HEK293 (cell line): Measurements from ENCODE around the gene NCKAP1.

Experiments
- REPIN1 ChIP-seq: fragments of 450-650 bp; formaldehyde crosslinking; IDR thresholded peaks from 2 replicates; pipeline ENCODE4 v1.5.1; 2017; ENCODE audit warnings: missing biosample characterization, missing genetic modification characterization, low read depth
- ZNF121 ChIP-seq: fragments of 450-650 bp; formaldehyde crosslinking; IDR thresholded peaks from 2 replicates; pipeline ENCODE4 v1.5.1; 2016; ENCODE audit warnings: missing biosample characterization, missing genetic modification characterization
- ZNF133 ChIP-seq: fragments of 450-650 bp; formaldehyde crosslinking; IDR thresholded peaks from 2 replicates; pipeline ENCODE4 v1.5.1; 2016; ENCODE audit warnings: missing biosample characterization, missing genetic modification characterization
- ZNF184 ChIP-seq: fragments of 450-650 bp; IDR thresholded peaks from 2 replicates; pipeline ENCODE4 v1.5.1; 2018; ENCODE audit warnings: missing biosample characterization, mild to moderate bottlenecking, missing genetic modification characterization
- ZNF214 ChIP-seq: fragments of 450-650 bp; formaldehyde crosslinking; IDR thresholded peaks from 2 replicates; pipeline ENCODE4 v1.5.1; 2017; ENCODE audit warnings: missing biosample characterization, mild to moderate bottlenecking, missing genetic modification characterization, borderline replicate concordance
- ZNF24 ChIP-seq: fragments of 450-650 bp; formaldehyde crosslinking; IDR thresholded peaks from 2 replicates; pipeline ENCODE4 v1.5.1; 2016; ENCODE audit warnings: missing biosample characterization, missing genetic modification characterization
- ZNF426 ChIP-seq: fragments of 450-650 bp; formaldehyde crosslinking; IDR thresholded peaks from 2 replicates; pipeline ENCODE4 v1.5.1; 2017; ENCODE audit warnings: missing biosample characterization, missing genetic modification characterization, mild to moderate bottlenecking, inconsistent platforms, moderate library complexity
- TF ChIP-seq, protein P1 (sequence below): fragments of 450-650 bp; formaldehyde crosslinking; IDR thresholded peaks from 2 replicates; pipeline ENCODE4 v1.5.1; 2016; ENCODE audit warnings: missing biosample characterization, missing genetic modification characterization
- TF ChIP-seq, protein P2 (sequence below): fragments of 450-650 bp; formaldehyde crosslinking; IDR thresholded peaks from 2 replicates; pipeline ENCODE4 v1.5.1; 2016; ENCODE audit warnings: missing biosample characterization, missing genetic modification characterization
- TF ChIP-seq, protein P3 (sequence below): fragments of 450-650 bp; formaldehyde crosslinking; IDR thresholded peaks from 2 replicates; pipeline ENCODE4 v1.5.1; 2017; ENCODE audit warnings: missing biosample characterization, missing genetic modification characterization
- TF ChIP-seq, protein P4 (sequence below): fragments of 450-650 bp; formaldehyde crosslinking; IDR thresholded peaks from 2 replicates; pipeline ENCODE4 v1.5.1; 2017; ENCODE audit warnings: missing biosample characterization, mild to moderate bottlenecking, missing genetic modification characterization, moderate library complexity
- TF ChIP-seq, protein P5 (sequence below): fragments of 450-650 bp; formaldehyde crosslinking; IDR thresholded peaks from 2 replicates; pipeline ENCODE4 v1.5.1; 2016; ENCODE audit warnings: missing biosample characterization, missing genetic modification characterization
- TF ChIP-seq, protein P6 (sequence below): fragments of 450-650 bp; formaldehyde crosslinking; IDR thresholded peaks from 2 replicates; pipeline ENCODE4 v1.5.1; 2016; ENCODE audit warnings: missing biosample characterization, missing genetic modification characterization

DNA sequence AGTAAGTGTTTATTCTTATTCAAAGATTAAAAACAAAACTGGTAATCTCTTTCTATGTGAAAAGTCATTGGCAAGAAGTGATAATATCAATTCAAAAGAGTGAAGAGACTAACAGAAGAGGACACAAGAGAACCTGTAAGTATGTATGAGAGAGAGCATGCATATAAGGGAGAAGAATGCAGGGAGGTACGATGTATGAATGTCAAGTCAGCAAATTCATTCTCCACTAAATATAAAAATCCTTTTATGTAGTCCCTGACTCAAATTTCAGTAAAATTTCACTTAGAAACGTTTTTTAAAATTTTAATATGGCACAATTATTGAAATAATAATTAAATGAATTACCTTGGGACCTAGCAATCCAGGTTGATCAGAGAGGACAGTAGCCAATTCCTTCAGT lies 55.3 kb downstream of the NCKAP1 start:
- TF ChIP-seq, protein P1, sequence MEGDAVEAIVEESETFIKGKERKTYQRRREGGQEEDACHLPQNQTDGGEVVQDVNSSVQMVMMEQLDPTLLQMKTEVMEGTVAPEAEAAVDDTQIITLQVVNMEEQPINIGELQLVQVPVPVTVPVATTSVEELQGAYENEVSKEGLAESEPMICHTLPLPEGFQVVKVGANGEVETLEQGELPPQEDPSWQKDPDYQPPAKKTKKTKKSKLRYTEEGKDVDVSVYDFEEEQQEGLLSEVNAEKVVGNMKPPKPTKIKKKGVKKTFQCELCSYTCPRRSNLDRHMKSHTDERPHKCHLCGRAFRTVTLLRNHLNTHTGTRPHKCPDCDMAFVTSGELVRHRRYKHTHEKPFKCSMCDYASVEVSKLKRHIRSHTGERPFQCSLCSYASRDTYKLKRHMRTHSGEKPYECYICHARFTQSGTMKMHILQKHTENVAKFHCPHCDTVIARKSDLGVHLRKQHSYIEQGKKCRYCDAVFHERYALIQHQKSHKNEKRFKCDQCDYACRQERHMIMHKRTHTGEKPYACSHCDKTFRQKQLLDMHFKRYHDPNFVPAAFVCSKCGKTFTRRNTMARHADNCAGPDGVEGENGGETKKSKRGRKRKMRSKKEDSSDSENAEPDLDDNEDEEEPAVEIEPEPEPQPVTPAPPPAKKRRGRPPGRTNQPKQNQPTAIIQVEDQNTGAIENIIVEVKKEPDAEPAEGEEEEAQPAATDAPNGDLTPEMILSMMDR (tag by site-specific recombination): no peak
- TF ChIP-seq, protein P2, sequence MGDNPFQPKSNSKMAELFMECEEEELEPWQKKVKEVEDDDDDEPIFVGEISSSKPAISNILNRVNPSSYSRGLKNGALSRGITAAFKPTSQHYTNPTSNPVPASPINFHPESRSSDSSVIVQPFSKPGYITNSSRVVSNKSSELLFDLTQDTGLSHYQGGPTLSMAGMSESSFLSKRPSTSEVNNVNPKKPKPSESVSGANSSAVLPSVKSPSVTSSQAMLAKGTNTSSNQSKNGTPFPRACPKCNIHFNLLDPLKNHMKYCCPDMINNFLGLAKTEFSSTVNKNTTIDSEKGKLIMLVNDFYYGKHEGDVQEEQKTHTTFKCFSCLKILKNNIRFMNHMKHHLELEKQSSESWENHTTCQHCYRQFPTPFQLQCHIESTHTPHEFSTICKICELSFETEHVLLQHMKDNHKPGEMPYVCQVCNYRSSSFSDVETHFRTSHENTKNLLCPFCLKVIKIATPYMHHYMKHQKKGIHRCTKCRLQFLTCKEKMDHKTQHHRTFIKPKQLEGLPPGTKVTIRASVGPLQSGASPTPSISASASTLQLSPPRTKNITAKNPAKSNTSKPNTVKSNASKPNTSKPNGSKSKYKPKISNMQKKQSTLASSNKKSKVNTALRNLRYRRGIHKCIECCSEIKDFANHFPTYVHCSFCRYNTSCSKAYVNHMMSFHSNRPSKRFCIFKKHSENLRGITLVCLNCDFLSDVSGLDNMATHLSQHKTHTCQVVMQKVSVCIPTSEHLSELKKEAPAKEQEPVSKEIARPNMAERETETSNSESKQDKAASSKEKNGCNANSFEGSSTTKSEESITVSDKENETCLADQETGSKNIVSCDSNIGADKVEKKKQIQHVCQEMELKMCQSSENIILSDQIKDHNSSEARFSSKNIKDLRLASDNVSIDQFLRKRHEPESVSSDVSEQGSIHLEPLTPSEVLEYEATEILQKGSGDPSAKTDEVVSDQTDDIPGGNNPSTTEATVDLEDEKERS (tag by site-specific recombination): no peak
- TF ChIP-seq, protein P3, sequence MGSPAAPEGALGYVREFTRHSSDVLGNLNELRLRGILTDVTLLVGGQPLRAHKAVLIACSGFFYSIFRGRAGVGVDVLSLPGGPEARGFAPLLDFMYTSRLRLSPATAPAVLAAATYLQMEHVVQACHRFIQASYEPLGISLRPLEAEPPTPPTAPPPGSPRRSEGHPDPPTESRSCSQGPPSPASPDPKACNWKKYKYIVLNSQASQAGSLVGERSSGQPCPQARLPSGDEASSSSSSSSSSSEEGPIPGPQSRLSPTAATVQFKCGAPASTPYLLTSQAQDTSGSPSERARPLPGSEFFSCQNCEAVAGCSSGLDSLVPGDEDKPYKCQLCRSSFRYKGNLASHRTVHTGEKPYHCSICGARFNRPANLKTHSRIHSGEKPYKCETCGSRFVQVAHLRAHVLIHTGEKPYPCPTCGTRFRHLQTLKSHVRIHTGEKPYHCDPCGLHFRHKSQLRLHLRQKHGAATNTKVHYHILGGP (tag by site-specific recombination): no peak
- TF ChIP-seq REPIN1 (tag by site-specific recombination) (no peak), ZNF184 (tag by site-specific recombination) (no peak), ZNF214 (tag by site-specific recombination) (no peak), ZNF121 (tag by site-specific recombination) (no peak), ZNF24 (no peak), ZNF133 (no peak), ZNF426 (tag by site-specific recombination) (no peak)
- TF ChIP-seq, protein P4, sequence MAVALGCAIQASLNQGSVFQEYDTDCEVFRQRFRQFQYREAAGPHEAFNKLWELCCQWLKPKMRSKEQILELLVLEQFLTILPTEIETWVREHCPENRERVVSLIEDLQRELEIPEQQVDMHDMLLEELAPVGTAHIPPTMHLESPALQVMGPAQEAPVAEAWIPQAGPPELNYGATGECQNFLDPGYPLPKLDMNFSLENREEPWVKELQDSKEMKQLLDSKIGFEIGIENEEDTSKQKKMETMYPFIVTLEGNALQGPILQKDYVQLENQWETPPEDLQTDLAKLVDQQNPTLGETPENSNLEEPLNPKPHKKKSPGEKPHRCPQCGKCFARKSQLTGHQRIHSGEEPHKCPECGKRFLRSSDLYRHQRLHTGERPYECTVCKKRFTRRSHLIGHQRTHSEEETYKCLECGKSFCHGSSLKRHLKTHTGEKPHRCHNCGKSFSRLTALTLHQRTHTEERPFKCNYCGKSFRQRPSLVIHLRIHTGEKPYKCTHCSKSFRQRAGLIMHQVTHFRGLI (tag by site-specific recombination): no peak
- TF ChIP-seq, protein P5, sequence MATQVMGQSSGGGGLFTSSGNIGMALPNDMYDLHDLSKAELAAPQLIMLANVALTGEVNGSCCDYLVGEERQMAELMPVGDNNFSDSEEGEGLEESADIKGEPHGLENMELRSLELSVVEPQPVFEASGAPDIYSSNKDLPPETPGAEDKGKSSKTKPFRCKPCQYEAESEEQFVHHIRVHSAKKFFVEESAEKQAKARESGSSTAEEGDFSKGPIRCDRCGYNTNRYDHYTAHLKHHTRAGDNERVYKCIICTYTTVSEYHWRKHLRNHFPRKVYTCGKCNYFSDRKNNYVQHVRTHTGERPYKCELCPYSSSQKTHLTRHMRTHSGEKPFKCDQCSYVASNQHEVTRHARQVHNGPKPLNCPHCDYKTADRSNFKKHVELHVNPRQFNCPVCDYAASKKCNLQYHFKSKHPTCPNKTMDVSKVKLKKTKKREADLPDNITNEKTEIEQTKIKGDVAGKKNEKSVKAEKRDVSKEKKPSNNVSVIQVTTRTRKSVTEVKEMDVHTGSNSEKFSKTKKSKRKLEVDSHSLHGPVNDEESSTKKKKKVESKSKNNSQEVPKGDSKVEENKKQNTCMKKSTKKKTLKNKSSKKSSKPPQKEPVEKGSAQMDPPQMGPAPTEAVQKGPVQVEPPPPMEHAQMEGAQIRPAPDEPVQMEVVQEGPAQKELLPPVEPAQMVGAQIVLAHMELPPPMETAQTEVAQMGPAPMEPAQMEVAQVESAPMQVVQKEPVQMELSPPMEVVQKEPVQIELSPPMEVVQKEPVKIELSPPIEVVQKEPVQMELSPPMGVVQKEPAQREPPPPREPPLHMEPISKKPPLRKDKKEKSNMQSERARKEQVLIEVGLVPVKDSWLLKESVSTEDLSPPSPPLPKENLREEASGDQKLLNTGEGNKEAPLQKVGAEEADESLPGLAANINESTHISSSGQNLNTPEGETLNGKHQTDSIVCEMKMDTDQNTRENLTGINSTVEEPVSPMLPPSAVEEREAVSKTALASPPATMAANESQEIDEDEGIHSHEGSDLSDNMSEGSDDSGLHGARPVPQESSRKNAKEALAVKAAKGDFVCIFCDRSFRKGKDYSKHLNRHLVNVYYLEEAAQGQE (tag by site-specific recombination): no peak
- TF ChIP-seq, protein P6, sequence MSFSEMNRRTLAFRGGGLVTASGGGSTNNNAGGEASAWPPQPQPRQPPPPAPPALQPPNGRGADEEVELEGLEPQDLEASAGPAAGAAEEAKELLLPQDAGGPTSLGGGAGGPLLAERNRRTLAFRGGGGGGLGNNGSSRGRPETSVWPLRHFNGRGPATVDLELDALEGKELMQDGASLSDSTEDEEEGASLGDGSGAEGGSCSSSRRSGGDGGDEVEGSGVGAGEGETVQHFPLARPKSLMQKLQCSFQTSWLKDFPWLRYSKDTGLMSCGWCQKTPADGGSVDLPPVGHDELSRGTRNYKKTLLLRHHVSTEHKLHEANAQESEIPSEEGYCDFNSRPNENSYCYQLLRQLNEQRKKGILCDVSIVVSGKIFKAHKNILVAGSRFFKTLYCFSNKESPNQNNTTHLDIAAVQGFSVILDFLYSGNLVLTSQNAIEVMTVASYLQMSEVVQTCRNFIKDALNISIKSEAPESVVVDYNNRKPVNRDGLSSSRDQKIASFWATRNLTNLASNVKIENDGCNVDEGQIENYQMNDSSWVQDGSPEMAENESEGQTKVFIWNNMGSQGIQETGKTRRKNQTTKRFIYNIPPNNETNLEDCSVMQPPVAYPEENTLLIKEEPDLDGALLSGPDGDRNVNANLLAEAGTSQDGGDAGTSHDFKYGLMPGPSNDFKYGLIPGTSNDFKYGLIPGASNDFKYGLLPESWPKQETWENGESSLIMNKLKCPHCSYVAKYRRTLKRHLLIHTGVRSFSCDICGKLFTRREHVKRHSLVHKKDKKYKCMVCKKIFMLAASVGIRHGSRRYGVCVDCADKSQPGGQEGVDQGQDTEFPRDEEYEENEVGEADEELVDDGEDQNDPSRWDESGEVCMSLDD: no peak
